Jurkat, Clone E6-1 (cell line): ENCODE data around the gene RECQL5. TPM values are rescaled to one million over a fixed set of nuclear protein-coding genes. Genes with fewer than 3 reads are reported as not detected.

Experiments used
- DNase-seq: peaks from one replicate; pipeline ENCODE4 v3.0.0-alpha.2; 2011; ENCODE audit warnings: low read depth, low spot score
- H3K4me3 ChIP-seq: 2 replicates; pipeline ENCODE4 v1.5.1; 2011; ENCODE audit warnings: mild to moderate bottlenecking, low read length, control low read depth, moderate library complexity
- polyA plus RNA-seq: library from polyadenylated mRNA; unstranded; fragments of >200 nt; gene quantifications from one replicate; pipeline ENCODE4 v1.2.1, GENCODE V29; 2012; ENCODE audit warnings: missing spikeins; ENCODE audit not compliant: insufficient read length, insufficient read depth

The RECQL5 gene
- 36.7 TPM for polyA plus RNA-seq

GRCh38 chr17:75666959-75667790 lies at the start of gene RECQL5, which contains the start of gene SAP30BP:
Gene RECQL5 (minus strand): TSS chr17:75667154. CDS start chr17:75666557, 597 bp downstream.
Gene SAP30BP (plus strand): TSS chr17:75667338. CDS start chr17:75667373, 35 bp downstream.
- H3K4me3 ChIP-seq = peak within 1 kb of the TSS; percentile 71
- peak; percentile 98 for DNase-seq

GRCh38 chr17:75712446-75712845 lies 45.5 kb upstream of the RECQL5 start:
- DNase-seq = no peak

GRCh38 chr17:75707079-75707571 lies 40.2 kb upstream of the RECQL5 start:
- no peak overlapping the region for H3K4me3 ChIP-seq
- no peak for DNase-seq

More at GRCh38 chr17:75712446-75712845, 45.5 kb upstream of the RECQL5 start:
- H3K4me3 ChIP-seq = no peak overlapping the region

GRCh38 chr17:75706042-75706728 lies 39.2 kb upstream of the RECQL5 start:
- no peak overlapping the region for H3K4me3 ChIP-seq
- DNase-seq = no peak

GRCh38 chr17:75704963-75705875 lies 38.3 kb upstream of the RECQL5 start:
- no peak for DNase-seq
- no peak overlapping the region for H3K4me3 ChIP-seq

GRCh38 chr17:75703591-75703990 lies 36.6 kb upstream of the RECQL5 start:
- H3K4me3 ChIP-seq = no peak overlapping the region
- no peak for DNase-seq

GRCh38 chr17:75703191-75703590 lies 36.2 kb upstream of the RECQL5 start:
- no peak overlapping the region for H3K4me3 ChIP-seq
- no peak for DNase-seq

GRCh38 chr17:75701288-75701687 lies 34.3 kb upstream of the RECQL5 start:
- no peak overlapping the region for H3K4me3 ChIP-seq
- DNase-seq = no peak

- DNase-seq = no peak
- H3K4me3 ChIP-seq = no peak overlapping the region
Observed at GRCh38 chr17:75698659-75699058, 31.7 kb upstream of the RECQL5 start.

- DNase-seq = no peak
- no peak overlapping the region for H3K4me3 ChIP-seq
Observed at GRCh38 chr17:75697651-75698291, 30.8 kb upstream of the RECQL5 start.

- no peak for DNase-seq
Observed at GRCh38 chr17:75695830-75696271, 28.9 kb upstream of the RECQL5 start.

GRCh38 chr17:75695141-75695829 lies 28.3 kb upstream of the RECQL5 start:
- DNase-seq = no peak
- H3K4me3 ChIP-seq = no peak overlapping the region

More at GRCh38 chr17:75695830-75696271, 28.9 kb upstream of the RECQL5 start:
- H3K4me3 ChIP-seq = no peak overlapping the region

GRCh38 chr17:75694536-75694935 lies 27.6 kb upstream of the RECQL5 start:
- no peak for DNase-seq
- no peak overlapping the region for H3K4me3 ChIP-seq

GRCh38 chr17:75693500-75694481 lies 26.8 kb upstream of the RECQL5 start:
- no peak for DNase-seq
- H3K4me3 ChIP-seq = no peak overlapping the region

GRCh38 chr17:75692976-75693375 lies 26.0 kb upstream of the RECQL5 start:
- H3K4me3 ChIP-seq = no peak overlapping the region
- DNase-seq = no peak

GRCh38 chr17:75691801-75692626 lies 25.1 kb upstream of the RECQL5 start:
- DNase-seq = no peak
- no peak overlapping the region for H3K4me3 ChIP-seq
